Upper lobe of left lung (tissue), 4 donors: ENCODE measurements around the gene PPP1R15B.

Experiments used
- EP300 ChIP-seq, 4 donors: sonication (generic); formaldehyde crosslinking; IDR thresholded peaks; one replicate each; pipeline ENCODE4 v1.5.1; 2017; ENCODE audit warnings: antibody characterized with exemption in 4 of 4, control low read depth in 2 of 4
- POLR2A ChIP-seq, 4 donors: fragments of 450-650 bp; IDR thresholded peaks; one replicate each; pipeline ENCODE4 v1.5.1; 2016 to 2017; ENCODE audit warnings: antibody characterized with exemption in 4 of 4, mild to moderate bottlenecking in 2 of 4
- POLR2AphosphoS5 ChIP-seq, 2 donors: sonication (generic); formaldehyde crosslinking; IDR thresholded peaks; one replicate each; pipeline ENCODE4 v1.5.1; 2017; ENCODE audit warnings: antibody characterized with exemption in 2 of 2
- TF ChIP-seq, protein P1 (sequence below), 6 experiments: fragments of 450-650 bp in 4 of 6; fragments of 200-600 bp in 2 of 6; sonication (generic) in 2 of 6; IDR thresholded peaks; one replicate each; pipeline ENCODE4 v1.5.1; 2016 to 2019; ENCODE audit warnings: antibody characterized with exemption in 6 of 6

DNA sequence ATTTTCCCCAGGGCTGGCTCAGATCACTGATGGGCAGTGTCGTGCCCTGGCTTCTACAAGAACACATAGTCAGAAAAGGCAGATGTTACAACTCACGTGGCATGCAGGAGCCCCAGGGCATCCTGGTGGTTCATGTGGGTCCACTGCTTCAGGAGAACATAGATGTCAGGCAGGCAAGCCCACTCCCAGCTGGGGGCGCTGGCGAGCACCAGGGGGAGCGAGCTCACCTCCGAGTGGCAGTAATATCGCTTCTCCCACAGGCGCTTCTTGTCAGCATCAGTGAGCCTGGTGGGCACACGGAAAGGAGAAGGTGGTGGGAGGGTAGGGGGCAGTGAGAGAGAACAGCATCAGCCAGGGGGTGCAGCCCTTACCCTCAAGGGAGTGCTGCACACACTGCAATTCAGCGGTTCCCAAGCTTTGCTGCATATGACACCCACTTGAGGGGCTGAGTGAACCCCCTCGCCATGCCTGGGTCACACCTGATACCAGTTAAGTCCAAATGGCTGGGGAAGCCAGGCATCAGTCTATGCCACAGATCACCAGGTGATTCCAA lies 34.3 kb upstream of the PPP1R15B start:
- TF ChIP-seq, protein P1, sequence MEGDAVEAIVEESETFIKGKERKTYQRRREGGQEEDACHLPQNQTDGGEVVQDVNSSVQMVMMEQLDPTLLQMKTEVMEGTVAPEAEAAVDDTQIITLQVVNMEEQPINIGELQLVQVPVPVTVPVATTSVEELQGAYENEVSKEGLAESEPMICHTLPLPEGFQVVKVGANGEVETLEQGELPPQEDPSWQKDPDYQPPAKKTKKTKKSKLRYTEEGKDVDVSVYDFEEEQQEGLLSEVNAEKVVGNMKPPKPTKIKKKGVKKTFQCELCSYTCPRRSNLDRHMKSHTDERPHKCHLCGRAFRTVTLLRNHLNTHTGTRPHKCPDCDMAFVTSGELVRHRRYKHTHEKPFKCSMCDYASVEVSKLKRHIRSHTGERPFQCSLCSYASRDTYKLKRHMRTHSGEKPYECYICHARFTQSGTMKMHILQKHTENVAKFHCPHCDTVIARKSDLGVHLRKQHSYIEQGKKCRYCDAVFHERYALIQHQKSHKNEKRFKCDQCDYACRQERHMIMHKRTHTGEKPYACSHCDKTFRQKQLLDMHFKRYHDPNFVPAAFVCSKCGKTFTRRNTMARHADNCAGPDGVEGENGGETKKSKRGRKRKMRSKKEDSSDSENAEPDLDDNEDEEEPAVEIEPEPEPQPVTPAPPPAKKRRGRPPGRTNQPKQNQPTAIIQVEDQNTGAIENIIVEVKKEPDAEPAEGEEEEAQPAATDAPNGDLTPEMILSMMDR (IDR thresholded peaks at IDR 0.05), result no peak
- no peak for TF ChIP-seq POLR2AphosphoS5 (IDR thresholded peaks at IDR 0.05)
- TF ChIP-seq EP300 (IDR thresholded peaks at IDR 0.05), result no peak
- no peak for TF ChIP-seq POLR2A (IDR thresholded peaks at IDR 0.05)
